ENCODE results near the gene PCID2.

The PCID2 gene

GRCh38 chr13:113149711-113150549 is 58.5 kb downstream of the PCID2 start:
- no peaks in the 10 kb centered on the region for H3K9me3 ChIP-seq
- H3K4me3 ChIP-seq (ENCODE audit: low read depth in 1 of 2, low read length in 1 of 2) = no peak overlapping the region
- H3K27ac ChIP-seq = no peak overlapping the region
- no peaks in the 10 kb centered on the region for H3K36me3 ChIP-seq
- H3K4me1 ChIP-seq (ENCODE audit: control insufficient read depth in 1 of 2, insufficient read depth in 1 of 2, low read depth in 1 of 2, low read length in 1 of 2) = peaks cover 16 to 19% of the 10 kb centered on the region in 2 experiments
- TF ChIP-seq, protein P1, sequence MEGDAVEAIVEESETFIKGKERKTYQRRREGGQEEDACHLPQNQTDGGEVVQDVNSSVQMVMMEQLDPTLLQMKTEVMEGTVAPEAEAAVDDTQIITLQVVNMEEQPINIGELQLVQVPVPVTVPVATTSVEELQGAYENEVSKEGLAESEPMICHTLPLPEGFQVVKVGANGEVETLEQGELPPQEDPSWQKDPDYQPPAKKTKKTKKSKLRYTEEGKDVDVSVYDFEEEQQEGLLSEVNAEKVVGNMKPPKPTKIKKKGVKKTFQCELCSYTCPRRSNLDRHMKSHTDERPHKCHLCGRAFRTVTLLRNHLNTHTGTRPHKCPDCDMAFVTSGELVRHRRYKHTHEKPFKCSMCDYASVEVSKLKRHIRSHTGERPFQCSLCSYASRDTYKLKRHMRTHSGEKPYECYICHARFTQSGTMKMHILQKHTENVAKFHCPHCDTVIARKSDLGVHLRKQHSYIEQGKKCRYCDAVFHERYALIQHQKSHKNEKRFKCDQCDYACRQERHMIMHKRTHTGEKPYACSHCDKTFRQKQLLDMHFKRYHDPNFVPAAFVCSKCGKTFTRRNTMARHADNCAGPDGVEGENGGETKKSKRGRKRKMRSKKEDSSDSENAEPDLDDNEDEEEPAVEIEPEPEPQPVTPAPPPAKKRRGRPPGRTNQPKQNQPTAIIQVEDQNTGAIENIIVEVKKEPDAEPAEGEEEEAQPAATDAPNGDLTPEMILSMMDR (IDR thresholded peaks at IDR 0.05) = no peak
- H3K27me3 ChIP-seq = peaks cover 41% of the 10 kb centered on the region

DNA sequence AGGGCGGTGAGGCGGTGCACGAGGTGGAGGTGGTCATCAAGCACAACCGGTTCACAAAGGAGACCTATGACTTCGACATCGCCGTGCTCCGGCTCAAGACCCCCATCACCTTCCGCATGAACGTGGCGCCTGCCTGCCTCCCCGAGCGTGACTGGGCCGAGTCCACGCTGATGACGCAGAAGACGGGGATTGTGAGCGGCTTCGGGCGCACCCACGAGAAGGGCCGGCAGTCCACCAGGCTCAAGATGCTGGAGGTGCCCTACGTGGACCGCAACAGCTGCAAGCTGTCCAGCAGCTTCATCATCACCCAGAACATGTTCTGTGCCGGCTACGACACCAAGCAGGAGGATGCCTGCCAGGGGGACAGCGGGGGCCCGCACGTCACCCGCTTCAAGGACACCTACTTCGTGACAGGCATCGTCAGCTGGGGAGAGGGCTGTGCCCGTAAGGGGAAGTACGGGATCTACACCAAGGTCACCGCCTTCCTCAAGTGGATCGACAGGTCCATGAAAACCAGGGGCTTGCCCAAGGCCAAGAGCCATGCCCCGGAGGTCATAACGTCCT is 59.4 kb downstream of the PCID2 start:
- H3K27ac ChIP-seq = no peak overlapping the region
- no peaks in the 10 kb centered on the region for H3K9me3 ChIP-seq
- H3K27me3 ChIP-seq = peaks cover 38% of the 10 kb centered on the region
- TF ChIP-seq, protein P1 (IDR thresholded peaks at IDR 0.05) = no peak
- H3K4me3 ChIP-seq (ENCODE audit: low read depth in 1 of 2, low read length in 1 of 2) = no peak overlapping the region
- H3K4me1 ChIP-seq (ENCODE audit: control insufficient read depth in 1 of 2, insufficient read depth in 1 of 2, low read depth in 1 of 2, low read length in 1 of 2) = peaks cover 16% of the 10 kb centered on the region in 2 experiments
- no peaks in the 10 kb centered on the region for H3K36me3 ChIP-seq

GRCh38 chr13:113148407-113148806 is 60.1 kb downstream of the PCID2 start:
- H3K27me3 ChIP-seq = peaks cover 36% of the 10 kb centered on the region
- TF ChIP-seq, protein P1 (IDR thresholded peaks at IDR 0.05) = no peak
- no peaks in the 10 kb centered on the region for H3K9me3 ChIP-seq
- no peak overlapping the region for H3K4me3 ChIP-seq (ENCODE audit: low read depth in 1 of 2, low read length in 1 of 2)
- peaks cover 12 to 13% of the 10 kb centered on the region in 2 experiments for H3K4me1 ChIP-seq (ENCODE audit: control insufficient read depth in 1 of 2, insufficient read depth in 1 of 2, low read depth in 1 of 2, low read length in 1 of 2)
- H3K36me3 ChIP-seq = no peaks in the 10 kb centered on the region
- no peak overlapping the region for H3K27ac ChIP-seq

- no peaks in the 10 kb centered on the region for H3K9me3 ChIP-seq
- peaks cover 24% of the 10 kb centered on the region for H3K27me3 ChIP-seq
- peaks cover under 1% of the 10 kb centered on the region in 2 experiments for H3K4me1 ChIP-seq (ENCODE audit: control insufficient read depth in 1 of 2, insufficient read depth in 1 of 2, low read depth in 1 of 2, low read length in 1 of 2)
- H3K27ac ChIP-seq = no peak overlapping the region
- no peaks in the 10 kb centered on the region for H3K36me3 ChIP-seq
- H3K4me3 ChIP-seq (ENCODE audit: low read depth in 1 of 2, low read length in 1 of 2) = no peak overlapping the region
- TF ChIP-seq, protein P1 (IDR thresholded peaks at IDR 0.05) = no peak
Measured at GRCh38 chr13:113147206-113147605, 61.3 kb downstream of the PCID2 start.

DNA sequence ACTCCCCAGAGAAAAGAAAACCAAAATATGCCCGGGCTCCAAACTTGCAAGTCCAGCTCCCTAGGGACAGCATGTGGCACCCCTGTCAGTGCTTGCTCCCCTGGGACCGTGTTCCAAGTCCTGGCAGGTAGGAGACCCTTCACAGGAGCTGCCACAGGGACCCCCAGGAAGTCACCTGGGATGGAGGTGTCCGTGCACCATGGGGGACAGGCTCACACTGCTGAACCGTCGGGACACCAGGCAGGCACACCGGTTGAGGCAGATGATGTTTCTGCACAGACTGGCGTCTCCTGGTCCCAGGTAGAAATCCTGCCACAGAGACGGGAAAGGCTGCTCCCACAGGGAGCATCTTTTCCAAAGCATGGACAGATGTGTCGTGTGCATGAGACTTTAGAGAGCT is 61.7 kb downstream of the PCID2 start:
- H3K36me3 ChIP-seq = no peaks in the 10 kb centered on the region
- H3K9me3 ChIP-seq = no peaks in the 10 kb centered on the region
- no peak overlapping the region for H3K4me3 ChIP-seq (ENCODE audit: low read depth in 1 of 2, low read length in 1 of 2)
- peaks cover 19% of the 10 kb centered on the region for H3K27me3 ChIP-seq
- no peaks in the 10 kb centered on the region for H3K4me1 ChIP-seq (ENCODE audit: control insufficient read depth in 1 of 2, insufficient read depth in 1 of 2, low read depth in 1 of 2, low read length in 1 of 2)
- TF ChIP-seq, protein P1 (IDR thresholded peaks at IDR 0.05) = no peak
- no peak overlapping the region for H3K27ac ChIP-seq

Data from neutrophil (primary cell).